MCF 10A (cell line): ENCODE measurements around the gene BCL6B. TPM values are rescaled to one million over a fixed set of nuclear protein-coding genes. Genes with fewer than 3 reads are reported as not detected.
"Not testable (repeated sequence)": the region's sequence is repeated elsewhere in the genome, so short reads cannot be mapped to it uniquely, and the experiment has no call there.

Experiments
- Bru-seq: library from RNA; stranded (reverse); fragments of 400-500 nt; gene quantifications from one replicate; lab custom pipeline; 2021; lab: Mats Ljungman, UMichigan
- BruChase-seq, 2 experiments: library from RNA; stranded (reverse); fragments of 400-500 nt; gene quantifications; one replicate each; lab custom pipeline; 2021; lab: Mats Ljungman, UMichigan
- BruUV-seq: library from RNA; stranded (reverse); fragments of 400-500 nt; replicated peaks from 2 replicates; lab custom pipeline; 2021; lab: Mats Ljungman, UMichigan
- CTCF ChIA-PET: fragments of 300-600 bp; sonication (Branson Sonifier 250); formaldehyde crosslinking; extraction: SDS; loops from one replicate; lab custom pipeline; 2021; ENCODE audit warnings: antibody characterized with exemption, inconsistent platforms; lab: Yijun Ruan, JAX
- POLR2A ChIA-PET: fragments of 300-600, 350-650 bp; sonication (Branson Sonifier 250); formaldehyde crosslinking; extraction: SDS; loops from one replicate; lab custom pipeline; 2020; ENCODE audit warnings: antibody characterized with exemption, inconsistent platforms; lab: Yijun Ruan, JAX
- DNase-seq: peaks from one replicate; pipeline ENCODE4 v3.0.0-alpha.2; 2018; ENCODE audit not compliant: unreplicated experiment
- H3K27ac Mint-ChIP-seq: one replicate; pipeline ENCODE4 v1.8.0; 2022; ENCODE audit warnings: mild to moderate bottlenecking, low read depth, mixed read lengths; ENCODE audit not compliant: unreplicated experiment
- H3K27me3 Mint-ChIP-seq: one replicate; pipeline ENCODE4 v1.8.0; 2022; ENCODE audit warnings: mixed read lengths; ENCODE audit not compliant: insufficient read depth, unreplicated experiment
- H3K36me3 Mint-ChIP-seq: one replicate; pipeline ENCODE4 v1.8.0; 2022; ENCODE audit warnings: mild to moderate bottlenecking, moderate library complexity, mixed read lengths; ENCODE audit not compliant: insufficient read depth, unreplicated experiment
- H3K4me1 Mint-ChIP-seq: one replicate; pipeline ENCODE4 v1.8.0; 2022; ENCODE audit warnings: mixed read lengths; ENCODE audit not compliant: insufficient read depth, unreplicated experiment
- H3K4me3 Mint-ChIP-seq: one replicate; pipeline ENCODE4 v1.8.0; 2022; ENCODE audit warnings: mild to moderate bottlenecking, moderate library complexity, mixed read lengths; ENCODE audit not compliant: unreplicated experiment
- H3K9me3 Mint-ChIP-seq: one replicate; pipeline ENCODE4 v1.8.0; 2022; ENCODE audit warnings: mixed read lengths; ENCODE audit not compliant: unreplicated experiment
- intact Hi-C: fragments of 100-400 bp; cut with micrococcal nuclease; formaldehyde crosslinking; loops from 2 replicates; pipeline ENCODE4 v1.14.1; 2022
- long read RNA-seq: library from polyadenylated mRNA; stranded (forward); transcript quantifications from one replicate; pipeline ENCODE4 v2.0.0, GENCODE V29; 2022
- total RNA-seq: library from RNA; stranded (reverse); gene quantifications from 2 replicates; pipeline ENCODE4 v1.2.3, GENCODE V29; 2022
- TF ChIP-seq, protein P1 (sequence below): fragments of 200-600 bp; IDR thresholded peaks from one replicate; pipeline ENCODE4 v1.8.0; 2022; ENCODE audit warnings: antibody characterized with exemption, mild to moderate bottlenecking; ENCODE audit not compliant: unreplicated experiment

The BCL6B gene, protein sequence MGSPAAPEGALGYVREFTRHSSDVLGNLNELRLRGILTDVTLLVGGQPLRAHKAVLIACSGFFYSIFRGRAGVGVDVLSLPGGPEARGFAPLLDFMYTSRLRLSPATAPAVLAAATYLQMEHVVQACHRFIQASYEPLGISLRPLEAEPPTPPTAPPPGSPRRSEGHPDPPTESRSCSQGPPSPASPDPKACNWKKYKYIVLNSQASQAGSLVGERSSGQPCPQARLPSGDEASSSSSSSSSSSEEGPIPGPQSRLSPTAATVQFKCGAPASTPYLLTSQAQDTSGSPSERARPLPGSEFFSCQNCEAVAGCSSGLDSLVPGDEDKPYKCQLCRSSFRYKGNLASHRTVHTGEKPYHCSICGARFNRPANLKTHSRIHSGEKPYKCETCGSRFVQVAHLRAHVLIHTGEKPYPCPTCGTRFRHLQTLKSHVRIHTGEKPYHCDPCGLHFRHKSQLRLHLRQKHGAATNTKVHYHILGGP
- not detected in 2 replicates for total RNA-seq
- not detected for Bru-seq, nascent RNA
- BruChase-seq, experiment 1, labeled RNA remaining after a 6-hour chase = not detected
- BruChase-seq, experiment 2, labeled RNA remaining after a 2-hour chase = not detected
- long read RNA-seq = 0 reads

DNA sequence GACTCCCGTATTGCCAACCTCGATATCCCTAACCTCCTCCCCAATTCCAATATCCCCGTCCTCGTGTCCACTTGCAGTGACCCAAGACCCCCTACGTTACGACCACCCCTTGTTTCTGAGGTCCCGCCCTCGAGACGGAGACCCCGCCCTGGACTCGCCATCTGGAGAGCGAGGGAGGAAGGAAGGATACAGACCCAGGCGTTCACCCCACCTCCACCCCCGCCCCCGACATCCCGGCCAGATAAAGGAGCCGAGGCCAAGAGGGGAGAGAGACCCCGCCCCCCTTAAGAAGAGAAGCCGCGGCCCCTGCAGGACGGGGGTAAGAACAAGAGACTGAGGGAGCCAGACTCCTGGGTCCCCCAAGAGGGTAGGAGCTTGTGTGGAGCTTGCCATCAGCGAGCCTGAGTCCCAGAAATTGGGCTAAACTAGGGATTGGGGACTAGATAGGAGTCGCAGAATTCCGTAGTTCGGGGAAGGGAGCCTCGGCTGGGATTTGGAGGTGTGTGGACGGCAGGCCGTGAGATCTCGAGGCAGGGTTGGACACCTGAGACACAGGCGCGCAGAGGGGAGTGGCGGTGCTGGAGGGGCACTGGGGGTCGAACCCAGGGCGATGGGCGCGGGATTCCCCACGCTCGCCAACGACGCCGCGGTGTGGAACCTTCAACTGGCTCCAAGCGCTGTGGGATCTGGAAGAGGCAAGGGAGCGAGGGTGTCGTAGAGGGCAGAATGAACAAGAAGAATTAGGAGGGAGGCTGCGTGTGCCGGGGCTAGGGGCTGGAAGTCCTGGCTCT is at the start of gene BCL6B:
BCL6B (plus strand) TSS at position 270 of the 791 bp plus-strand sequence. CDS start 622 bp downstream, outside the sequence.
- Mint-ChIP-seq H3K27me3 (no peaks in the 10 kb centered on the region), H3K36me3 (no peaks in the 10 kb centered on the region), H3K4me3 (no peak within 1 kb of the TSS), H3K9me3 (no peaks in the 10 kb centered on the region), H3K27ac (no peak within 1 kb of the TSS), H3K4me1 (peaks cover 23% of the 10 kb centered on the region)
- CTCF ChIA-PET = interaction anchor here (0.6 to 5.3 kb wide), 7 partner anchors 8 to 191 kb away, joined by 3 to 48 read pairs (median 6); partner anchors contain the start of gene TEKT1
- no peak for DNase-seq
- POLR2A ChIA-PET = interaction anchor here (0.5 kb wide), 1 partner anchor 161 kb away, joined by 3 read pairs; no protein-coding TSS in a partner anchor
- BruUV-seq = no TSS peak
- TF ChIP-seq, protein P1, sequence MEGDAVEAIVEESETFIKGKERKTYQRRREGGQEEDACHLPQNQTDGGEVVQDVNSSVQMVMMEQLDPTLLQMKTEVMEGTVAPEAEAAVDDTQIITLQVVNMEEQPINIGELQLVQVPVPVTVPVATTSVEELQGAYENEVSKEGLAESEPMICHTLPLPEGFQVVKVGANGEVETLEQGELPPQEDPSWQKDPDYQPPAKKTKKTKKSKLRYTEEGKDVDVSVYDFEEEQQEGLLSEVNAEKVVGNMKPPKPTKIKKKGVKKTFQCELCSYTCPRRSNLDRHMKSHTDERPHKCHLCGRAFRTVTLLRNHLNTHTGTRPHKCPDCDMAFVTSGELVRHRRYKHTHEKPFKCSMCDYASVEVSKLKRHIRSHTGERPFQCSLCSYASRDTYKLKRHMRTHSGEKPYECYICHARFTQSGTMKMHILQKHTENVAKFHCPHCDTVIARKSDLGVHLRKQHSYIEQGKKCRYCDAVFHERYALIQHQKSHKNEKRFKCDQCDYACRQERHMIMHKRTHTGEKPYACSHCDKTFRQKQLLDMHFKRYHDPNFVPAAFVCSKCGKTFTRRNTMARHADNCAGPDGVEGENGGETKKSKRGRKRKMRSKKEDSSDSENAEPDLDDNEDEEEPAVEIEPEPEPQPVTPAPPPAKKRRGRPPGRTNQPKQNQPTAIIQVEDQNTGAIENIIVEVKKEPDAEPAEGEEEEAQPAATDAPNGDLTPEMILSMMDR = no peak
- intact Hi-C loops = loop anchor here (5.0 kb wide), 1 partner anchor 356 kb away; no protein-coding TSS in a partner anchor

DNA sequence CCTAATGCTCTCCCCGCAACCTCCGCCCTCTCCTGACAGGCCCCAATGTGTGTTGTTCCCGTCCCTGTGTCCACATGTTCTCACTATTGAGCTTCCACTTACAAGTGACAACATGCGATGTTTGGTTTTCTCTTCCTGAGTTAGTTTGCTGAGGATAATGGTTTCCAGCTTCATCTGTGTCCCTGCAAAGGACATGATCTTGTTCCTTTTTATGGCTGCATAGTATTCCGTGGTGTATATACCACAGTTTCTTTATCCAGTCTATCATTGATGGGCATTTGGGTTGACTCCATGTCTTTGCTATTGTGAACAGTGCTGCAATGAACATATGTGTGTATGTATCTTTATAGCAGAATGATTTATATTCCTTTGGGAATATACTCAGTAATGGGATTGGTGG is 43.4 kb upstream of the BCL6B start:
- POLR2A ChIA-PET, H3K27ac Mint-ChIP-seq, H3K9me3 Mint-ChIP-seq, BruUV-seq, DNase-seq, H3K36me3 Mint-ChIP-seq, H3K4me3 Mint-ChIP-seq, H3K27me3 Mint-ChIP-seq, H3K4me1 Mint-ChIP-seq, intact Hi-C loops: not testable (repeated sequence)
- CTCF ChIA-PET = interaction anchor here (0.7 kb wide), 1 partner anchor 127 kb away, joined by 3 read pairs; no protein-coding TSS in a partner anchor

DNA sequence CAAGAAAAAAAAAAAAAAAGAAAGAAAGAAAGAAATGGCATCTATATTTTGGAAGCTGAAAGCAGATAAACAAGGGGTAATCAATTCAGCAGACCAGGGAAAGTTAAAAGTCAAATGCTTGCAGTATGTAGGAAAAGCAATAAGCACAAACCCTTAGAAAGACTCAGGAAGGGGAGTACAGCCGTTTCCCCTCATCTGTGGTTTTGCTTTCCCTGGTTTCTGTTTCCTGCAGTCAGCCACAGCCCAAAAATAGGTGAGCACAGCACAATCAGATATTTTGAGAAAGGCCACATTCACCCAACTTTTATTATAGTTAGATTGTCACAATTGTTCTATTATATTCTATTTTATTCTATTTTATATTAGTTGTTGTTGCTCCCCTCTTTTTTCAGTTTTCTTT is 41.4 kb upstream of the BCL6B start:
- TF ChIP-seq, protein P1 = no peak
- BruUV-seq = no TSS peak
- no peak for DNase-seq
- Mint-ChIP-seq H3K27me3 (no peaks in the 10 kb centered on the region), H3K4me1 (peaks cover 5% of the 10 kb centered on the region), H3K9me3 (no peaks in the 10 kb centered on the region), H3K36me3 (no peaks in the 10 kb centered on the region), H3K27ac (no peak overlapping the region), H3K4me3 (no peak overlapping the region)
- CTCF ChIA-PET = interaction anchor here (0.7 kb wide), 2 partner anchors 19 to 70 kb away, joined by 3 read pairs; no protein-coding TSS in a partner anchor
- POLR2A ChIA-PET = no interaction called here
- intact Hi-C loops = no loop called here

DNA sequence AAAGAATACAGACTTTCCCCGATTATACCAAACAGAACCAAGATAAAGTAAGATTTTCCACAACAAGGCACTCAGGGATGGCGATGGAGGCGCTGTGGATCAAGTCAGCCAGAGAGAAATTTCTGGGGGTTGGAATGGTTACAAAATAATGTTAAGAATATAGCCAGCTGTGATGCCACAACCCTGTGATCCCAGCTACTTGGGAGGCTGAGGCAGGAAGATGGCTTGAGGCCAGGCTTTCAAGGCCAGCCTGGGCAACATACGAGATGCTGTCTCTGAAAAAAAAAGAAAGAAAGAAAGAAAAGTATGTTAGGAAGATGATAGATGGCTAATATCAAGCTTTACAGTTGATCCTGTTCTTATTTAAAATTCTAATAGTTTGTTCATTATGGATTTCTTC is 37.6 kb upstream of the BCL6B start:
- H3K4me1 Mint-ChIP-seq = no peaks in the 10 kb centered on the region
- no peak overlapping the region for H3K4me3 Mint-ChIP-seq
- intact Hi-C loops = no loop called here
- no peaks in the 10 kb centered on the region for H3K27me3 Mint-ChIP-seq
- no peaks in the 10 kb centered on the region for H3K36me3 Mint-ChIP-seq
- POLR2A ChIA-PET = no interaction called here
- H3K9me3 Mint-ChIP-seq = no peaks in the 10 kb centered on the region
- no TSS peak for BruUV-seq
- no peak overlapping the region for H3K27ac Mint-ChIP-seq
- CTCF ChIA-PET = interaction anchor here (1.1 to 1.6 kb wide), 5 partner anchors 19 to 319 kb away, joined by 3 to 14 read pairs (median 4); no protein-coding TSS in a partner anchor
- TF ChIP-seq, protein P1 = no peak
- DNase-seq = no peak
